ENCODE data around the gene LCE1D.

Gene LCE1D, protein sequence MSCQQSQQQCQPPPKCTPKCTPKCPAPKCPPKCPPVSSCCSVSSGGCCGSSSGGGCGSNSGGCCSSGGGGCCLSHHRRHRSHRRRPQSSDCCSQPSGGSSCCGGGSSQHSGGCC

DNA sequence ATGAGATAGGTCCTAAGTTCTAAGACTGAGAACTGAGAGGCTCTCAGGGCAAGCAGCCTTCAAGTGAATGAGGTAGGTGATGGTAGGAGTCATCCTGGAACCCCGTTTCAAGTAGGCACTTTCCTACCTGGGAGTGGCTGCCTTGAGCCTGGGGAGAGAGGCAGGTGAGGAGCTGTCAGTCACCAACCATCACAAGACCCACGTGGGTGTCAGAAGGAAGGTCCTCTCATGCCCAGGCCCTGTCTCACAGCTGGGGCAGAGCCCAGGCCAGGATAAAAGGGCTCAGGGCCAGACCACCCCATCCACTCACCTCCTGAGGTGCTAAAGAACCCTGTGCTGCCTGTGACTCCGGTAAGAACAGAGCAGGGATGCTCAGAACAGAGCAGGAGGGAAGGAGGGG, at the start of gene LCE1D:
LCE1D (plus strand) TSS at position 301 of the 400 bp plus-strand sequence. CDS start 1,074 bp downstream, outside the sequence.
- DNase-seq: no peak

DNA sequence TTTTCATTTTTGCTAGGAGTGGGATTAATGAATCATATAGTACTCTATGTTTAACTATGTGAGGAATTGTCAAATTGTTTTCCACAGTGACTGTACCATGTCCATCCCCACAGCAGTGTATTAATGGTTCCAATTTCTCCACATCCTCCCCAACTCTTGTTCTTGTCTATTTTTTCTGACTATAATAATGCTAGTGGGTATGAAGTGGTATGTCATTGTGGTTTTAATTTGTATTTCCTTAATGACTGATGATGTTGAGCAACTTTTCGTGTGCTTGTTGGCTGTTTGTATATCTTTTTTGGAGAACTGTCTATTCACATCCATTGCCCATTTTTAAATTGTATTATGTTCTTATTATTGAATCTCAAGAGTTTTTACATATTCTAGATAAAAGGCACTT, 48.7 kb upstream of the LCE1D start:
- DNase-seq: no peak

DNA sequence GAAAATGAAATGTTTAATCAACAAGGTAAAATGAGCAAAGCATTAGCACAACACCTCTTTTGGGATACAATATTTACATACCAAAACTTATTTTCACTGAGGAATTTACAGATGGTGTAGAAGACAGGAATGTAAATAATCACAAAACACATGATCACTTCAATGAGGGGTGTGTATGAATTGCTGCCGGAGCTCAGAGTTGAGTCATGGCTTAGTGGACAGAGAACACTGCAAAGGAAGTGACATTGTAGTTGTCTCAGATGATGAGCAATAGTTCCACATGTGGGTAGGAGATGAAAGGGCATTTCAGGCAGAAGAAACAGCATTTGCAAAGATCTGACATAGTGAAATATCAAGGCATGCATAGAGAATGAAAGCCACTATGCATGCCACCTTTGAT, 44.3 kb upstream of the LCE1D start:
- no peak for DNase-seq

DNA sequence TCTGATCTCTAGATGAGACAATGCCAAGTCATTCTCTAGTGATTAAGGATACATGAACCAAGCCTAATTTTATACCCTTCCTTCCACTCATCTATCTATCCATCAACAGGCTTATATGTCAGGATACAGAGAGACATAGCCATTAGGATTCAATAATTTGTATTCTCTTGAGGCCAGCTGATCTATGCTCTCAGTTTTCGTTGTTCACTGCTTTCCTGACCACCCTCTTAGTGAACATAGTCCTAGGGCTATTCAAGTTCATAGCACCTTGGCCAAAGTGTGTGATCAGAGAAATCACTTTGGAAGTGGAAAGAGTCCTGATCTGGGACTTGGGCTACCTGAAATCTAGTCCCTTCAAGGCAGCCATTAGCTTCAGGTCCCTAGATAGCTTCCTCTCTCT, 42.9 kb upstream of the LCE1D start:
- DNase-seq: no peak

DNA sequence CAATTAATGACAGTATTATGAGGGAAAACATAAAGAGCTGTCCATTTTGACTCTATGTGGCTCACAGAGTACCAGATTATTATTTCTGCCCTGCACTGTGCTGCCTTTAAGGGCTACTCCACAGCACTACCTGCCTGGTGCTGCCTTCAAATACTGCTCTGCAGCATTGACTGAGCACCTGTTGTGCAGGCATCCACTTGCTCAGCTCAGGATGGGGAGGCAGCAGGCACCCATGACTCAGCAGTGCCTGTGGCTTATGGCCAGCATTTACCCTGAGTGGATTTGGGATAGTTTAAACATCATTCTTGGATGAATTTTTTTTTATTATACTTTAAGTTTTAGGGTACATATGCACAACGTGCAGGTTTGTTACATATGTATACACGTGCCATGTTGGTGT, 39.6 kb upstream of the LCE1D start:
- DNase-seq: no peak

DNA sequence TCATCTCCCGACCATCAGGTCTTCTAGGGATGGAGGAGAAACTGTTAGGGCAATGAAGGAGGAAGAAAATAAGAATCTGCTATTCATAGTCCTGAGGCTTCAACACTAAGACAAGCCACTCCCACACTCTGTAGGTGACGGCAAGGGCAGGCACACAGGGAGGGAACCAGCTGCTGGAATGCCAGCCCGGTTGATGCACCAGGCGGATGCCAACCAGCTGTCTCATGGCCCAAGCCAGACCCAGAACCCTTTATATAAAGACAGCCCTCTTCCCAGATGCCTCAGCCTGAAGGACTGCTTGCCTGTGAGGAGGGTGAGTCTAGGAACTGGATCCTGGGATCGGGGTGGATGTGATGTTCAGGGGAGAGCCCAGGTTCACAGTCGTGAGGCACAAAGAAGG, 38.8 kb upstream of the LCE1D start, which contains the start of gene KPRP:
KPRP (plus strand) TSS at position 279 of the 400 bp plus-strand sequence. CDS start 1,564 bp downstream, outside the sequence.
- no peak for DNase-seq

DNA sequence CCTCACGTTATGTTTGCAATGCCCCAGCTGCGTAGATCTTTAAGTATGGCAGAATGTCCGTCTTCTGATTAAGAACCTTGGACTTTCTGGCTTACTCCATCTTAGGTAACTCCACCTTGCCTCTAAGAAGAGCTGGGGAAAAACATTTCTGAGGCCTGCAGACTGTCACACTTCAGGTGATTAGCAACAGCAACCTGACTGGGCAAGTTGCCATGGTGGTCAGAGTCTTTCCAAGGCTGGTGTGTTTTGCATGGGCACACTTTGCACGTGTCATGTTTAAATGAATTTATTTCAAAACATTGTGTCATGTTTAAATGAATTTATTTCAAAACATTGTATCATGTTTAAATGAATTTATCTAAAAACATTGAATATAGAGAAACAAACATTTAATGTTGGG, 37.9 kb upstream of the LCE1D start:
- no peak for DNase-seq

DNA sequence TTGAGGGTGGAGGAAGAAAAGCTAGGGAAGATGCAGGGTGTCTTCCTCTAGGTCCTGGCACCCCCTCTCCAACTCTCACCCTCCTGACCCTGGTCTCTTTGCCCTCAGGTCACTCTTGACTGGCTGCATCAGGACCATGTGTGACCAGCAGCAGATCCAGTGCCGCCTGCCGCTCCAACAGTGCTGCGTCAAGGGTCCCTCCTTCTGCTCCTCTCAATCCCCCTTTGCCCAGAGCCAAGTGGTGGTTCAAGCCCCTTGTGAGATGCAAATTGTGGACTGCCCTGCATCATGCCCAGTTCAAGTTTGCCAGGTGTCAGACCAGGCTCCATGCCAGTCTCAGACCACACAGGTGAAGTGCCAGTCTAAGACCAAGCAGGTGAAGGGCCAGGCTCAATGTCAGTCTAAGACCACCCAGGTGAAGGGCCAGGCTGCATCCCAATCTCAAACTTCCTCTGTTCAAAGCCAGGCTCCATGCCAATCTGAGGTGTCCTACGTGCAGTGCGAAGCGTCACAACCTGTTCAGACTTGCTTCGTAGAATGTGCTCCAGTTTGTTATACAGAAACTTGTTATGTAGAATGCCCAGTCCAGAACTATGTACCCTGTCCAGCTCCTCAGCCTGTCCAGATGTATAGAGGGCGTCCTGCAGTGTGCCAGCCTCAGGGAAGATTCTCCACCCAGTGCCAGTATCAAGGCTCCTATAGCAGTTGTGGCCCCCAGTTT, 36.9 kb upstream of the LCE1D start:
- no peak for DNase-seq

DNA sequence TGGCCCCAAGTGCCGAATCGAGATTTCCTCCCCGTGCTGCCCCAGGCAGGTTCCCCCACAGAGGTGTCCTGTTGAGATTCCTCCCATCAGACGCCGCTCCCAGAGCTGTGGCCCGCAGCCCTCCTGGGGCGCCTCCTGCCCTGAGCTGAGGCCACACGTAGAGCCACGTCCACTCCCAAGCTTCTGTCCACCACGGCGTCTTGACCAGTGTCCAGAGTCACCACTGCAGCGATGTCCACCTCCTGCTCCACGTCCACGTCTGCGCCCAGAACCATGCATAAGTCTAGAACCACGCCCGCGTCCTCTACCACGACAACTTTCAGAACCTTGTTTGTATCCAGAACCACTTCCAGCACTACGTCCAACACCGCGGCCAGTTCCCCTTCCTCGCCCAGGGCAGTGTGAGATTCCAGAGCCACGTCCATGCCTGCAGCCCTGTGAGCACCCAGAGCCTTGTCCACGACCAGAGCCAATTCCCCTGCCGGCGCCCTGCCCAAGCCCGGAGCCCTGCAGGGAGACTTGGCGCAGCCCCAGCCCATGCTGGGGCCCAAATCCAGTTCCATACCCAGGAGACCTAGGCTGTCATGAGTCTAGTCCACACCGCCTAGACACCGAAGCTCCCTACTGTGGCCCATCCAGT, 35.9 kb upstream of the LCE1D start:
- no peak for DNase-seq

DNA sequence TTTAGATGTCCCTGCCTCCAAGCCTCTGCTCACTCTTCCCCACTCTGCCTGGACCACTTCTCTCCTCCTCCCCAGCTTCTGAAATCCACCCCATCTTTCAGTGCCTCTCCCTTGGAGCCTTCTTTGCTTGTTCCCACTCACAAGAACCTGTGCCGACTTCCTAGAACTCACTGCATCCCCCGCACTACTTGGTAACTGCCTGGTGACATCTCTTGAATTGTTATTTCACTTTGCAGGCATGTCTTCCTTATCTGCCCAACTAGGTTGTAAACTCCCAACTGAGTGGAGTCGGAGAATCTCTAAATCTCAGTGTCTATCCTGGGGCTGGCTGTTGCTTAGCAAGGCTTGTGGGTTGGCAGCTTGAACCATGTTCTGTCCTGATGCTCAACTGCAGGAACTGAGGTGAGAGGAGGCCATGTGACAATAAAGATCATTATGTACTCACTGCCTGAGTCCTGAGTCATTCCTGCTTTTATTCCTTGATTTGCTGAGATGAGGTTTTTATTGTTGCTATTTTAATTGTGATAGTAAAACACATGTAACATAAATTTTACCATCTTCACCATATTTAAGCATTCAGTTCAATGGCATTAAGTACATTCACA, 34.8 kb upstream of the LCE1D start:
- no peak for DNase-seq

DNA sequence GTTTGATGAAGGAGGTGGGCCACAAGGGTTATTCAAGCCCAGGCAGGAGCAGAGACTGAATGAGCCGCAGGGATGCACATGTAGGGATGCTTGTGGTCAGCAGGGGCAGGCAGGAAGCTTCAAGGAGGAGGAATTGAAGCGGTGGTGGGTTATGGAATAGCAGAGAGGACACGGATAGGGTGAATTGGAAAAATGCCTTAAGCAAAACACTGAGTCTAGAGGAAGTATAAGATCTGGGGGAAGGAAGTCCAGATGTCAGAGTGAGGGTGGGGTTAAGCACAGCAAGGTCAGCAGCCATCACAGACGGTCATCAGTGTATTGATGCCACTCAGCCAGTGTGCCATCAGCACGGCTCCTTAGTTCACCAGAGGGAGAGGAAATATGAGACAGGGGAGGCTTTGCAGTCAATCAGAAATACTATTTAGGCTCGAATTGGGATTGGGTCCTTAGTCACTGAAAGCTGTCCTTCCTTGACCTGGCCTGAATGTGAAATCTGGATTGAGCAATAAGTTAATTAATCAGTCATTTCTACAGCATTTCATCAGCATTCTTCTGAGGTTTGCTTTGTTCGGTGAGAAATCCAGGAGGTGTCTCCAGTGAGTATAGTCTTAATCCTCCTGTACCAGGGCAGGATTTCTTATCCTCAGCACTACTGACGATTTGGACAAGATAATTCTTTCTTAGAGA, 27.5 kb upstream of the LCE1D start:
- DNase-seq: no peak

DNA sequence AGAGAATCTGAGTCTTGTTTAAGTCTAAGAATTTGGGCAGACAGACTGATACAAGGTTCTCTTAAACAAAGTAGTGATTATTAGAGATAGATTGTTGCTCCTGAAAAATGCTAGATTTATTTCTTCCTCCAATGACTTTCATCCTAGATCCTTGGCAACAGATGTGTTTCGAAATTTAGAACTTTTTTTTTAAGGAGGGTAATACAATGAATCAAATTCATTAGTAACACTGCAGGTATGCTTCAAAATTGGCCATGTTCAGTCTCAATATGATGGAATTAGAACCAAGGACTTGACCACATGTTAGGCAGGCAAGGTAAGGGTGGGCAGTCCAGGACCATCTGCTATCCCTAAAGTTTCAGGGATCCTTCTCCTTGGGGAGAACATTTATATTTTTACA, 26.1 kb upstream of the LCE1D start:
- DNase-seq: no peak

DNA sequence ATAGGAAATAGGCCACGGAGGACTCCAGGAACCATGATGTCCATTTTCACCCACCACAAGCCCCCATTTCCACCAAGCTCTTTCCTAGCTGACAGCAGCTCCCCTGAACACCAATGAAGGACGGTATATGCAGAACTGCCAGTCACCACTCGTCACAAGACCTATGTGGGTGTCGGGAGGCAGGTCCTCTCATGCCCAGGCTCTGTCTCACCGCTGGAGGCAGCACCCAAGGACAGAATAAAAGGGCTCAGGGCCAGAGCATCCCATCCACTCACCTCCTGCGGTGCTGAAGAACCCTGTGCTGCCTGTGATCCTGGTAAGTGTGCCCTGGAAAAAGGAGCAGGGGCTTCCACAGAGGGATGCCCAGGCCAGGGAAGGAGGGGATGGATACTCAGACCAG, 21.6 kb upstream of the LCE1D start, which contains the start of gene LCE1F:
LCE1F (plus strand) TSS at position 266 of the 400 bp plus-strand sequence. CDS start 1,232 bp downstream, outside the sequence.
- no peak for DNase-seq

DNA sequence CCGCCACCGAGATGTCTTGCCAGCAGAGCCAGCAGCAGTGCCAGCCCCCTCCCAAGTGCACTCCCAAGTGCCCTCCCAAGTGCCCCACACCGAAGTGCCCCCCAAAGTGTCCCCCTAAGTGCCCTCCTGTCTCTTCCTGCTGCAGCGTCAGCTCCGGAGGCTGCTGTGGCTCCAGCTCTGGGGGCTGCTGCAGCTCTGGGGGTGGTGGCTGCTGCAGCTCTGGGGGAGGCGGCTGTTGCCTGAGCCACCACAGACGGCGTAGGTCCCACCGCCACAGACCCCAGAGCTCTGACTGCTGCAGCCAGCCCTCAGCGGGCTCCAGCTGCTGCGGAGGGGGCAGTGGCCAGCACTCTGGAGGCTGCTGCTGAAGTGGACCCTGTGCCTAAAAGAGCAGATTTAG, 20.2 kb upstream of the LCE1D start:
- DNase-seq: no peak

DNA sequence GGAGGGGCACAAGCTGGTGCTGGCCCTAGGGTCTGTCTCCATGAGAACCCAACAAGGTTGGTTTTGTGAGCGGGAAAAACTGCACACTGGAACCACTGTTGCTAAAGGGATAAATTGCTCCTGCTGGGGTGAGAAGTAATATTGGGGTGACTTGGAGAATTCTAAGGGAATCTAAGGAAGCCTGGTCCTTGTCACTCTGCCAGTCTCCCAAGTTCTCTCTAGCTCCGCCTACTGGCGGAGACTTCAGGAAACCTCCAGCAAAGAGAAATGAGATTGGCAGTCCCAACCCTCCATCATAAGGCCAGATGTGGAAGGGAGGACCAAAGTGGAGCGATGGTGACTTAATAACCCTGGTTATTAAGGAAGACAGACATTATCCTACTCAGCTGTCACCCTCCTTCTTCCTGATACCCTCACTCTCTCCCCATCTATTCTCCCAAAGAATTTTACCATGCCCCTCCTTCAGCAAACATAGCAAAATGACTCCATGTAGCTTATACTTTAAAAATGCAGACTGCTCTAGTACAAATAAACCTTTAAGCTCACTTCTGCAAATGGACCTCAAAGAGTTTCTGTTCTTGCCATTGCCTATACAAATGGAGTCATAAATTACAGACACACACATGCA, 18.9 kb upstream of the LCE1D start:
- DNase-seq: peak; percentile 11 to 24

DNA sequence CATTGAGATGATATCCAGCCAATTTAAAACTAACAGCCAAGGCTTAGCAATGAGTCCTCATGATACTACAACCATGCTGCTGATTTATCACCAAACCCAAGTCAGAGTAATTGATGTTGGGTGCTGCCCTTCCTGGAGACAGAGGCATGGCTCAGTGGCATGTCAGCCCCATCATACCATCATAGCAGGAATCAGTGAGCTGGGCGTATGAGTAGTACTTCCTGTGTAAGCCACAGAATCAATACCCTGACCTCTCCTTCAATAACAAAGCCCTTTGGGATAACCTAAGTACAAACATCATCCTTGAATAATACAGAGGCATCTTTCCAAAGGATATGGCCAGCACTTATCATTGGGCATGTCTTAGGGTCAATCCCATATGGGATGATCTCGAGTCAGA, 13.4 kb upstream of the LCE1D start:
- no peak for DNase-seq

DNA sequence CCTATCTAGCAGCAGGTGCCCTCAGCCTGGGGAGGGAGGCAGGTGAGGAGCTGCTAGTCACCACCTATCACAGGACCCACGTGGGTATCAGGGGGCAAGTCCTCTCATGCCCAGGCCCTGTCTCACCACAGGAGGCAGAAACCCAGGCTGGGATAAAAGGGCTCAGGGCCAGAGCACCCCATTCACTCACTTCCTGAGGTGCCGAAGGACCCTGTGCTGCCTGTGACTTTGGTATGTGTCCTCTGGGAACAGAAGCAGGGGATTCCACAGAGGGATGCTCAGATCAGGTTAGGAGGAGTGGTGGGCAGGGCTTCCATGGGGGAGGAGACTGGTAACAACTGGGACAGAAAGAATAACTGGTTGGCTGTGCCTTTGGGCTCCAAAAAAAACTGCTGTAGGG, 10.4 kb upstream of the LCE1D start, which contains the start of gene LCE1E:
LCE1E (plus strand) TSS at position 181 of the 400 bp plus-strand sequence. CDS start 1,043 bp downstream, outside the sequence.
- no peak for DNase-seq

DNA sequence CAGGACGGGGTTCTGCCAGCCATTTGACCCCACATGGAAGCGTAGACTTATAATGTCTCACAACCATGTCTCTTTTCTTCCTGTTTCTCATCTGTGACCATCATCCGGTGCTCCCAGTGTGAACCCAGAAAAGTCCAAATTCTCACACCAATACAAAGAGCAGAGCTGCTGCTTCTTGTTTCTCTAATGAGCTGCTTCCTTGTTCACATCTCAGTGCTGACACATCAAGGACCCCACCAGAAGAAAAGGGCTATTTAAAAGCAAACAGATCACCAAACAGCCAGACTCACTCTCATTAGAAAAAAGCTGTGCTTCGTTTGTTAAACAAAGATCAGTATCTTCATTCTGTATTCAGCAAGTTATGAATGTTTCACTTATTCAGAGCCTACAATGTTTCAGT, 835 bp upstream of the LCE1D start:
- no peak for DNase-seq

DNA sequence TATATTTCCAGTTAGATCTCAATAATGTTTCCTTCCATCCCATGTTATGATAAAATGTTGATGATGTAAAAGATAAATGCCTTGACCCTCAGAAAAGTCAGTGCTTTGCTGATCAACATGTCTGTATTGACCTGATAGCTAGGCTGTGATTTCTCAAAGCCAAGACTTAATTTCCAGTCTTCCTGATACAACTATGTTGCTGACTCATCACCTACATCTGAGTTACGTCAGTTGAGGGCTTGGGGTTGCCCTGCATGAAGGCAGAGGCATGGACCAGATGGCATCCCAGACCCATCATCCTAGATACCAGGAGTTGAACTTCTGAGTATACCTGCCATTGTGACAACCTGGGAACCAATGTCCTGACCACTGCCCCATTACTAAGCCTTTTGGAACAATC, 4.8 kb downstream of the LCE1D start:
- DNase-seq: no peak

DNA sequence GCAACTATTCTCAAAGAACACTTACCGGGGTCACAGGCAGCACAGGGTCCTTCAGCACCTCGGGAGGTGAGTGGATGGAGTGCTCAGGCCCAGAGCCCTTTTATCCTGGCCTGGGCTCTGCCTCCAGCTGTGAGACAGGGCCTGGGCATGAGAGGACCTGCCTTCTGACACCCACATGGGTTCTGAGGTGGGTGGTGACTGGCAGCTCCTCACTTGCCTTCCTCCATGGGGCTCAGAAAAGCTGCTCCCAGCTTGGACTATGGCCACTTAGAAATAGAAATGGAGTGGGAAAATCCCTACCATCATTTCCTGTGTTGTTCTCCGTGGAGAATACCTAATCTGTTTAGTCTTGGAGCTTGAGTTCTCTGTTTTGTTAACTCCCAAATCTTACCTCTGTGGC, 10.1 kb downstream of the LCE1D start, which contains the start of gene LCE1C:
LCE1C (minus strand) TSS at position 76 of the 400 bp plus-strand sequence. CDS start 1,173 bp downstream, outside the sequence.
- no peak for DNase-seq

DNA sequence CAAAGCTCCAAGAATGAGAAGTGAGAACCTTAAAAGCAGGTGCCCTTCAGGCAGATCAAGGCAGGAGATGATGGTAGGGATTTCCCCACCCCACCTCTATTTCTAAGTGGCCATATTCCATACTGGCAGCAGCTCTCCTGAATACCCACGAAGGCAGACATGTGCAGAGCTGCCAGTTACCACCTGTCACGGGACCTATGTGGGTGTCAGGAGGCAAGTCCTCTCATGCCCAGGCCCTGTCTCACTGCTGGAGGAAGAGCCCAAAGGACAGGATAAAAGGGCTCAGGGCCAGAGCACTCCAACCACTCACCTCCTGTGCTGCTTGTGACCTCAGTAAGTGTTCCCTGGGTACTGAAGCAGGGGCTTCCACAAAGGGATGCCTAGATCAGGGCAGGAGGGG, 14.5 kb downstream of the LCE1D start:
- DNase-seq: no peak

DNA sequence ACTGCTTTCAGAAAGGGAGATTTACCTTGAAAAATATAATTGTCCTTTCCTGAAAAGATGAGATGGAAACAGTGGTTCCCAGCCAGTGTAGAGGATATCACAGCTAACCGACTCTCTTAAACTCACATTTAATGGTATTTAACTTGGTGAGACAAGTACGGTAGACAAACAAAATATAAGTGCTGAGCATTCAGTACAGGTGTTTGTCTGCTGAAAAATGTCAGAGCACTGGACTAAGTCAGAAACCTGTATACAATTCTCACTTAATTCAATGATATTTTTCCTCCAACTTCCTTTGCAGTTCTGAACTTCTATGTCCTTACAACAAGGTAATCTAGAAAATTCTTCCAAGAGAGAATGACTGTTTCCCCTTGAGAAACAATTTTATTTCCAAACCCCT, 15.2 kb downstream of the LCE1D start, which contains the start of gene LCE1B:
LCE1B (plus strand) TSS at position 301 of the 400 bp plus-strand sequence. CDS start 476 bp downstream, outside the sequence.
- no peak for DNase-seq
